Glutamatergic neuron (in vitro differentiated cells): ENCODE data around the gene PAX1. TPM values are rescaled to one million over a fixed set of nuclear protein-coding genes. Genes with fewer than 3 reads are reported as not detected.

Experiments used
- DNase-seq: peaks from one replicate; pipeline ENCODE4 v3.0.0; 2022
- H3K27ac Mint-ChIP-seq: one replicate; pipeline ENCODE4 v1.8.0; 2020; ENCODE audit warnings: mild to moderate bottlenecking, mixed read lengths, inconsistent platforms; ENCODE audit not compliant: unreplicated experiment
- H3K27me3 Mint-ChIP-seq: one replicate; pipeline ENCODE4 v1.8.0; 2020; ENCODE audit warnings: mild to moderate bottlenecking, moderate library complexity, mixed read lengths, inconsistent platforms; ENCODE audit not compliant: unreplicated experiment
- H3K36me3 Mint-ChIP-seq: one replicate; pipeline ENCODE4 v1.8.0; 2020; ENCODE audit warnings: mild to moderate bottlenecking, mixed read lengths, inconsistent platforms; ENCODE audit not compliant: unreplicated experiment
- H3K4me1 Mint-ChIP-seq: one replicate; pipeline ENCODE4 v1.8.0; 2020; ENCODE audit warnings: mild to moderate bottlenecking, low read depth, mixed read lengths, inconsistent platforms; ENCODE audit not compliant: unreplicated experiment
- H3K4me3 Mint-ChIP-seq: one replicate; pipeline ENCODE4 v1.8.0; 2020; ENCODE audit warnings: mild to moderate bottlenecking, mixed read lengths, inconsistent platforms; ENCODE audit not compliant: unreplicated experiment
- H3K9me3 Mint-ChIP-seq: one replicate; pipeline ENCODE4 v1.8.0; 2020; ENCODE audit warnings: mild to moderate bottlenecking, moderate library complexity, mixed read lengths, inconsistent platforms; ENCODE audit not compliant: unreplicated experiment
- total RNA-seq: library from RNA; stranded (reverse); fragmentation: NEBNext Ultra II Directional; extraction: Animal tissue kit (Norgen Biotek cat#: 25700); gene quantifications from one replicate; pipeline ENCODE4 v1.2.1, GENCODE V29; 2021; ENCODE audit not compliant: unreplicated experiment
- TF ChIP-seq, protein P1 (sequence below): fragments of 200-600 bp; sonication (generic); IDR thresholded peaks from one replicate; pipeline ENCODE4 v1.5.0; 2021; ENCODE audit not compliant: partially characterized antibody, unreplicated experiment

PAX1 gene
- total RNA-seq, 1 donor from 2014 or later, result not detected

DNA sequence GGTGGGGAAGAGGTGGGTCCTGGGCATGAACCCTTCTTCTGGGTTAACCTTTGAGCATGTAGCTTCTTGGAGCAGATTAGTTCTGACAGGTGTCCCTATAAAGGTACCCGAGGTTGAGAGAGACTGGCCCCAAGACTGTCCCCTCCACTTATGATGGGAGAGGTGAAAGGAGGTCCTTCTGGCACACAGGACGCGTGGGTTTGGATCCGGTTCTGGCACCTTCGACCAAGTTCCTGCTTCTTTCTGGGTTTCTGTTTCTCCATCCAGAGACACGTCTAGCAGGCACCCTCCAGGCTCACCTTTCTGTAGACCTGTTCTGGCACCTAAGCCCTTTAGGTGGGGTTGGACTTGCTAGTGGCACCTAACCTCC, 4.1 kb downstream of the PAX1 start:
- no peaks in the 10 kb centered on the region for H3K36me3 Mint-ChIP-seq
- peaks cover 11% of the 10 kb centered on the region for H3K9me3 Mint-ChIP-seq
- DNase-seq, result no peak
- peaks cover 38% of the 10 kb centered on the region for H3K27me3 Mint-ChIP-seq
- no peaks in the 10 kb centered on the region for H3K4me1 Mint-ChIP-seq
- no peak overlapping the region for H3K4me3 Mint-ChIP-seq
- no peak overlapping the region for H3K27ac Mint-ChIP-seq
- TF ChIP-seq, protein P1, sequence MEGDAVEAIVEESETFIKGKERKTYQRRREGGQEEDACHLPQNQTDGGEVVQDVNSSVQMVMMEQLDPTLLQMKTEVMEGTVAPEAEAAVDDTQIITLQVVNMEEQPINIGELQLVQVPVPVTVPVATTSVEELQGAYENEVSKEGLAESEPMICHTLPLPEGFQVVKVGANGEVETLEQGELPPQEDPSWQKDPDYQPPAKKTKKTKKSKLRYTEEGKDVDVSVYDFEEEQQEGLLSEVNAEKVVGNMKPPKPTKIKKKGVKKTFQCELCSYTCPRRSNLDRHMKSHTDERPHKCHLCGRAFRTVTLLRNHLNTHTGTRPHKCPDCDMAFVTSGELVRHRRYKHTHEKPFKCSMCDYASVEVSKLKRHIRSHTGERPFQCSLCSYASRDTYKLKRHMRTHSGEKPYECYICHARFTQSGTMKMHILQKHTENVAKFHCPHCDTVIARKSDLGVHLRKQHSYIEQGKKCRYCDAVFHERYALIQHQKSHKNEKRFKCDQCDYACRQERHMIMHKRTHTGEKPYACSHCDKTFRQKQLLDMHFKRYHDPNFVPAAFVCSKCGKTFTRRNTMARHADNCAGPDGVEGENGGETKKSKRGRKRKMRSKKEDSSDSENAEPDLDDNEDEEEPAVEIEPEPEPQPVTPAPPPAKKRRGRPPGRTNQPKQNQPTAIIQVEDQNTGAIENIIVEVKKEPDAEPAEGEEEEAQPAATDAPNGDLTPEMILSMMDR, result no peak

DNA sequence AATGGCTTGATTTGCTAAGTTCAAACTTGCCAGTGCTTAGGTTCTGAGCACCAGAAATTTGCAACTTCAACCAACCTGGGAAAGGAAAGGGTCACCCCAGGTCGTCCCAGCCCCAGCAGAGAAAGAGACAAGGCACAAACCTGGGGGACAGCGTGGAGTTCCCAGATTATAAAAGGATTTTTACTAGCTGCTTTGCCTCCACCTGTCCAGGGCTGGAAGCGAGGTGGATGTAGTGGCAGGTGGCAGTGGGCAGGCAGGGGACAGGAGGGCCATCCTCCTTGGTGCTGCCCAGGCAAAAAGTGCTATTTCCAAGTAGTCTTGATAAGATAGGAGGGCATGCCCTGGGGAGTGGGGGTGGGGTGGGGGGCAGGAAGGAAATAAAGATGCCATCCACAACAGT, 4.9 kb downstream of the PAX1 start:
- H3K4me3 Mint-ChIP-seq, result no peak overlapping the region

DNA sequence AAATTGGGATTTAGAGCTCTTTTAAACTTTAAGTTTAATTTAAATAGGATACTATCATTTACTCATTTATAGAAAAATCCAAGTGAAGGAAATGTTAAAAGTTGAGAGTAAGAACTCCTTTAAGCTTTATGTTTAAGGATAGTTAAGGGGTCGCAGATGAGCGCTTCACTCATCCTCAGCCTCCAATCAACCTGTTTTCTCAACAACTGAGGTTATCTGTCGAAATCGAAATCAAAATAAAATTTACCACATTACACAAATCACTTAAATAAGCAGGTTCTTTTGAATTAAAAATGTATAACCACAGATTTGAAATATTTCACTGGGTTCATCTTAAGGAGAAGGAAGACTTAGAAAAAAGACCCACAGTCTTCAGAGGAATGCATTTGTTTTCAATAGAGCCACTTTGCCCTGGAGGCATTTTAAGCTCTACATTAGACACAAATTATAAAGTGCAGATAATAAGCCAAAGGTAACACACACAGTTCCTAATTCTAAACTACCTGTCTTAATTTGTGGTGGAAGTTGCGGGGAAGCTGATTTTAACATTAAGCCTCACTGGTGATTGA, 5.5 kb downstream of the PAX1 start:
- TF ChIP-seq, protein P1, result no peak
- no peak for DNase-seq
- Mint-ChIP-seq H3K4me3 (no peak overlapping the region), H3K9me3 (peaks cover 9% of the 10 kb centered on the region), H3K4me1 (no peaks in the 10 kb centered on the region), H3K27ac (no peak overlapping the region), H3K36me3 (no peaks in the 10 kb centered on the region), H3K27me3 (peaks cover 43% of the 10 kb centered on the region)

More for the DNA sequence above, 4.9 kb downstream of the PAX1 start:
- H3K4me1 Mint-ChIP-seq, result no peaks in the 10 kb centered on the region
- no peak overlapping the region for H3K27ac Mint-ChIP-seq
- no peak for DNase-seq
- H3K27me3 Mint-ChIP-seq, result peaks cover 38% of the 10 kb centered on the region
- H3K36me3 Mint-ChIP-seq, result no peaks in the 10 kb centered on the region
- H3K9me3 Mint-ChIP-seq, result peaks cover 9% of the 10 kb centered on the region
- TF ChIP-seq, protein P1, result no peak

DNA sequence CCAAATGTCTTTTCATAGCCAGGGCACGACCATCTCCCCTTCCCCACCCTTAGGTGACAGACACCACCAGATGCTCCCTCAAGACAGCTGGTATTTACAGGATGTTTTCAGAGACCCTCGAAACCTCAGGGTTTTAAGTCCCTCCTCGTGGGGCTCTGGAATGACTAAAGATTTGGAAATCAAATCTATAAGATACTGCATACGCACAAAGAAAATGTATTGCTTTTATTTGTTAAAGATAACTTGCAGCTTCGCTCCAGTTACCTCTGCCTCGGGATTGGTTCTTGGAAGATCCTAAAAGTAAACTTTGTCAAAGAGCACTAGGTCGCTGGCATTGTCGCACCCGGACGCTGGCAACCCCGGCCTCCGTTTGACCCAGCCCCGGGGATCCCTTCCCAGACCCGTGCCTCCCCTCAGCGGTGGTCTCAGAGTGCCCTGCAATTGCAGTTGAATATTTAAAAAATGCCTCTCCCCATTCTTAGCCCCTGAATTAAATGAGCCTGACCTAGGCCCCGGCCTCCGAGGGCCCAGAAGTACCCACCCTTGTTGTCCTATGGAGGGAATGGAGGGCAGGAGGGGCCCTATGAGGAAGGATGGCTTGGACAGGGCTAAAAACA, 7.1 kb downstream of the PAX1 start:
- DNase-seq, result no peak
- Mint-ChIP-seq H3K36me3 (no peaks in the 10 kb centered on the region), H3K27ac (no peak overlapping the region), H3K4me3 (no peak overlapping the region), H3K9me3 (peaks cover 8% of the 10 kb centered on the region), H3K27me3 (peaks cover 47% of the 10 kb centered on the region), H3K4me1 (no peaks in the 10 kb centered on the region)
- TF ChIP-seq, protein P1, result no peak

DNA sequence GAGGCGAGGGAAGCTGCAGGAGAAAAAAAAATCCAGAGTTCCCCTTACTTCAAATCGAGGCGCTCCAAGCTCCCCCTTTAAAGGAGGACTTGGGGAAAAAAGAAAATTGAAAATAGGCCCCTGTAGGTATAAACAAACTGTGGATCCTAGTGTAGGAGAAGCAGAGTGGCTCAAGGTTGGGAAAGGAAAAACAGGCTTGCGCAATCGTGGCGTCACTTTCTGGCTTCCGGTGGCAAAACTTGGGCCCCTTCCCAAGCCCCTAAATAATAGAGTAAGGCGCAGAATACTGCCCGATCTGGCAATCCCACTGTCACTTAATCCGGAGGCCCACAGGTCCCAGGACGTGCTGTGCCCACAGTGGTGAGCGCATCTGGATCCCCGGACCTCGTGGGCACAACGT, 8.0 kb downstream of the PAX1 start:
- DNase-seq, result no peak
- Mint-ChIP-seq H3K4me1 (no peaks in the 10 kb centered on the region), H3K27ac (no peak overlapping the region), H3K27me3 (peaks cover 38% of the 10 kb centered on the region), H3K4me3 (peak overlapping the region; percentile 30), H3K36me3 (no peaks in the 10 kb centered on the region), H3K9me3 (peaks cover 8% of the 10 kb centered on the region)
- TF ChIP-seq, protein P1, result no peak
